ENCODE measurements around the gene FAM241A. TPM values are rescaled to one million over a fixed set of nuclear protein-coding genes. Genes with fewer than 3 reads are reported as not detected.
"Not testable (repeated sequence)": the region's sequence is repeated elsewhere in the genome, so short reads cannot be mapped to it uniquely, and the experiment has no call there.

FAM241A gene
- total RNA-seq, 1 donor from 2014 or later: 5.0 TPM

DNA sequence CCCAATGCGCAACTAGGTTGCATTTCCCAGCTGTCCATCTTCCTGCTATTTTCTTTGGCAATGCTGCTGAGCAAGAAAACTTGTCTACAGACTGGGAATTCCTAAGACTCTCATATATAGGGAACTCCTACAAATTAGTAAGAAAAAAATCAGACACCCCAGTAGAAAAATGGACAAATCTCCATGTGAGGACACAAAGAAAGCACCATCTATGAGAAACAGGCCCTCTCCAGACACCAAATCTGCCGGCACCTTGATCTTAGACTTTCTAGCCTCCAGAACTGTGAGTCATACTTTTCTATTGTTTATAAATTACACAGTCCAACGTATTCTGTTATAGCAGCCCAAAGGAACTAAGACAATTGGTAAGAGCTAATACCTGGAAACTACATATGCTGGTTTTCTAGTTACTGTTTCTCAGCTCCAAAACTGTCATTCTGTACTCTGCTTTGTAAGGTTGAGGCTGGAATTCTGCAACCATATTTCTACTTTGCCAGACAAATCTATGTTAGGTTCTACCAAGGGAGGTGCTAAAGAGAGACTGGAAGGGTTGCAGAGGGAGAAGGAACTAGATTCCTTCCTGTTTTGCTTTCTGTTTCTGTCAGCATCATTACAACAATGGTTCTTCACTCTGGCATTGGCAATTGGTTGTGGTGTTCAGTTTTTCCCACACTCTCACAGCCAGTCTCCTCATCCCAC, 35.7 kb upstream of the FAM241A start:
- no peaks in the 10 kb centered on the region for H3K9me3 ChIP-seq
- no peak overlapping the region for H3K4me3 ChIP-seq
- no peaks in the 10 kb centered on the region for H3K36me3 ChIP-seq
- TF ChIP-seq, protein P1, sequence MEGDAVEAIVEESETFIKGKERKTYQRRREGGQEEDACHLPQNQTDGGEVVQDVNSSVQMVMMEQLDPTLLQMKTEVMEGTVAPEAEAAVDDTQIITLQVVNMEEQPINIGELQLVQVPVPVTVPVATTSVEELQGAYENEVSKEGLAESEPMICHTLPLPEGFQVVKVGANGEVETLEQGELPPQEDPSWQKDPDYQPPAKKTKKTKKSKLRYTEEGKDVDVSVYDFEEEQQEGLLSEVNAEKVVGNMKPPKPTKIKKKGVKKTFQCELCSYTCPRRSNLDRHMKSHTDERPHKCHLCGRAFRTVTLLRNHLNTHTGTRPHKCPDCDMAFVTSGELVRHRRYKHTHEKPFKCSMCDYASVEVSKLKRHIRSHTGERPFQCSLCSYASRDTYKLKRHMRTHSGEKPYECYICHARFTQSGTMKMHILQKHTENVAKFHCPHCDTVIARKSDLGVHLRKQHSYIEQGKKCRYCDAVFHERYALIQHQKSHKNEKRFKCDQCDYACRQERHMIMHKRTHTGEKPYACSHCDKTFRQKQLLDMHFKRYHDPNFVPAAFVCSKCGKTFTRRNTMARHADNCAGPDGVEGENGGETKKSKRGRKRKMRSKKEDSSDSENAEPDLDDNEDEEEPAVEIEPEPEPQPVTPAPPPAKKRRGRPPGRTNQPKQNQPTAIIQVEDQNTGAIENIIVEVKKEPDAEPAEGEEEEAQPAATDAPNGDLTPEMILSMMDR (IDR thresholded peaks at IDR 0.05): no peak
- H3K4me1 ChIP-seq: peaks cover 16% of the 10 kb centered on the region
- no peaks in the 10 kb centered on the region for H3K27me3 ChIP-seq (ENCODE audit: low read depth)
- ATAC-seq (peak; percentile 52 to 56), DNase-seq (no peak)
- H3K27ac ChIP-seq: peak overlapping the region; percentile 51
- intact Hi-C loops (cut with DNase I): no loop called here

DNA sequence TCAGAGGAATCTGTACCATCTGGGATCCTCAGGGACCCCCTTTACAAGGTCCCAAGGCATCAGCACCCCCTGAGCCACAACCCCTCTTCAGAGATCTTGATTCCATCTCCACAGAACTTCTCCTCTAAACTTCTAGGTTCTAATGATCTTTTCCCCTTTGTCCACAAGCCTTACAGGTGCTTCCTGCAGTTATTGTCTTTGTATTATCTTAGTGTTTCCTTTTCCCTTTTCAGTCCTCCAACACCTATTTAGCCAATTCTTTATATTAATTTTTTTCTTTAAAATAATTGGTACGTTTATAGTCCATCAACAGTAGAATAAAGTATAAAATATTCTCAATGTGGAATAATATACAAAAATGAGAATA, 35.2 kb upstream of the FAM241A start:
- Histone ChIP-seq H3K27ac (peak overlapping the region; percentile 51), H3K4me1 (peaks cover 16% of the 10 kb centered on the region), H3K9me3 (no peaks in the 10 kb centered on the region), H3K27me3 (ENCODE audit: low read depth) (no peaks in the 10 kb centered on the region), H3K36me3 (no peaks in the 10 kb centered on the region), H3K4me3 (no peak overlapping the region)
- no peak for DNase-seq
- TF ChIP-seq, protein P1 (IDR thresholded peaks at IDR 0.05): no peak
- intact Hi-C loops (cut with DNase I): no loop called here
- ATAC-seq: no peak

DNA sequence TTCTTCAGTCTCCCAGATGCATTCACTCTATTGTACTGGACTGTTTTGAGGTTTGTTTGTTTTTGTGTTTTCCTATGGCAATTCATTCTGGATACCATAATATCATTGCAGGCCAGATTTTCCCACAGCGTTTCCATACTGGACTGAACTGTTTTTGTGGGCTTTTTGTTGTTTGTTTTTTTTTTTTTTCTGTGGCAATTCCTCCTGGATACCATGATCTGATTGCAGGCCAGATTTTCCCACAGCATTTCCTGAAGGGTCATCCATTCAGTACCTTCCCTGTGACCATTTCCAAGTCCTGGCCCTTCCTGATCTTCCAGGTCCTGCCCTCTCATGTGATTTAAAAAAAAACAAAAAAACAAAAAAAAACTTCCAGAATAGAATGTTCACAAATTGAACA, 33.9 kb upstream of the FAM241A start:
- H3K4me1 ChIP-seq: peaks cover 16% of the 10 kb centered on the region
- ATAC-seq (no peak), DNase-seq (no peak)
- H3K27ac ChIP-seq: no peak overlapping the region
- TF ChIP-seq, protein P1 (IDR thresholded peaks at IDR 0.05): no peak
- intact Hi-C loops (cut with DNase I): no loop called here
- no peaks in the 10 kb centered on the region for H3K36me3 ChIP-seq
- H3K27me3 ChIP-seq (ENCODE audit: low read depth): no peaks in the 10 kb centered on the region
- H3K9me3 ChIP-seq: no peaks in the 10 kb centered on the region
- H3K4me3 ChIP-seq: no peak overlapping the region

DNA sequence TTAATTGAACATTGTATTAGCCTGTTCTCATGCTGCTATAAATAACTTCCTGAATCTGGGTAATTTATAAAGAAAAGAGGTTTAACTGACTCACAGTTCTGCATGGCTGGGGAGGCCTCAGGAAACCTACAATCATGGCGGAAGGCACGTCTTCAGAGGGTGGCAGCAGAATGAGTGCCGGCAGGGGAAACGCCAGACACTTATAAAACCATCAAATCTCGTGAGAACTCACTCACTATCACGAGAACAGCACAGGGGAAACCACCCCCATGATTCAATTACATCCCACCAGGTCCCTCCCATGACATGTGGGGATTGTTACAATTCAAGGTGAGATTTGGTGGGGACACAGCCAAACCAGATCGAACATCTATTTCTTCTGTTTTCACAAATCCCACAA, 33.2 kb upstream of the FAM241A start:
- H3K27ac ChIP-seq: peak overlapping the region; percentile 59

DNA sequence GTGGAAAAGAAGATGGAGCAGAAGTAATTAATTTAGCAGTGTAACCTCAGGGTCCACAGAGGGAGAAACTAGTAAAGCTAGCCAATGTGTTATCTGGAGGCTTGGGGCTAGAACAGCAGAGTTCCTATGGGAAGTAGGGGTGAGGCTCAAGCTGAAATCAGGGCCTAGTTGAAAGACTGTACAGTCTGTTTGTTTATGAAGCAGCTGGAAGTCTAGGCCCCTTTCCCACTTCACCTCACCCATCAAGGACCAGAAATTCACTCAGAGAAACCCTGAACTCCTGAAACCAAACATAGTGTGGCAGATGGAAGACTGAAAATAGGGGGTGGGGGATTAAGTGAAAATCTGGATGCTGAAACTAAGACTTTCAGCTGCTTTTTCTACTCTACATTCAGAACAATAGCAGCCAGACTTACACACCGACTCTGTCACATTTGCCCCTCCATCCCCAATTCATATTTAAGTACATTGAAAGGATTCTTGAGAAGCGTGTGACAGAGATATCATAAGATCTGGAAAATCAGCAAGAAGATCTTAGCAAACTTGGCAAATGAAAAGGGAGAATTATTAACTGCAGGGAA, 32.6 kb upstream of the FAM241A start:
- intact Hi-C loops (cut with DNase I): no loop called here
- no peaks in the 10 kb centered on the region for H3K36me3 ChIP-seq
- ATAC-seq (peak; percentile 31 to 33), DNase-seq (no peak)
- no peaks in the 10 kb centered on the region for H3K9me3 ChIP-seq
- peaks cover 16% of the 10 kb centered on the region for H3K4me1 ChIP-seq
- TF ChIP-seq, protein P1 (IDR thresholded peaks at IDR 0.05): no peak
- H3K4me3 ChIP-seq: no peak overlapping the region
- H3K27ac ChIP-seq: peak overlapping the region; percentile 59
- H3K27me3 ChIP-seq (ENCODE audit: low read depth): no peaks in the 10 kb centered on the region

More for the DNA sequence above, 33.2 kb upstream of the FAM241A start:
- H3K4me3 ChIP-seq; H3K36me3 ChIP-seq; ATAC-seq; H3K9me3 ChIP-seq; DNase-seq; H3K27me3 ChIP-seq (ENCODE audit: low read depth); intact Hi-C loops (cut with DNase I): not testable (repeated sequence)
- H3K4me1 ChIP-seq: peaks cover 16% of the 10 kb centered on the region

DNA sequence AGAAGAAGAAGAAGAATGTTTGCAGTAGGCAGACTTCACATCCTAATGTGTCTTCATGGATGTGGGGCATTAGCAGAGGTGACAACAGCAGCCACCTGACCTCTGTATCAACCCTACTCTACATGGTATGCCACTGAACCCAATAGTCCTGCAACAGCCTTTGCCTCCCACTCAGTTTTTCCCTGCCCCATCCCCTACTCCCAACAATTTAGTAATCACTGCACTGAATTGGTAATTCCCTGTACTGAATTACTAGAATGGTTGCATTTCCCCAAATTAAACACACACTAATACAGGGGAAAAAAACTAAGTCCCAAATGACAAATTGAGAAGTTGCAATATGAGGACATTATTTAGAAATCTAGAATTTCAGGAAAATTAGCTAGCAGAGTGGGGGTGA, 31.4 kb upstream of the FAM241A start:
- H3K9me3 ChIP-seq: no peaks in the 10 kb centered on the region
- peaks cover 16% of the 10 kb centered on the region for H3K4me1 ChIP-seq
- intact Hi-C loops (cut with DNase I): no loop called here
- H3K27me3 ChIP-seq (ENCODE audit: low read depth): no peaks in the 10 kb centered on the region
- ATAC-seq: peak in 1 of 2 donors; percentile 33
- H3K27ac ChIP-seq: peak overlapping the region; percentile 59
- H3K4me3 ChIP-seq: no peak overlapping the region
- TF ChIP-seq, protein P1 (IDR thresholded peaks at IDR 0.05): no peak
- no peaks in the 10 kb centered on the region for H3K36me3 ChIP-seq
- DNase-seq: no peak
